Heart right ventricle (tissue), 16 donors: ENCODE results near the gene TNFSF10. TPM values are rescaled to one million over a fixed set of nuclear protein-coding genes. Genes with fewer than 3 reads are reported as not detected.
A peak's percentile ranks its signal among the peaks of the same experiment; 100 is the strongest.
"Not testable (repeated sequence)": the region's sequence is repeated elsewhere in the genome, so short reads cannot be mapped to it uniquely, and the experiment has no call there.

Source experiments
- ATAC-seq, 8 donors: fragments of 200-7000 bp; cut with Tn5 transposase; one replicate each; pipeline ENCODE4 v1.9.1; 2020; ENCODE audit warnings: mild to moderate bottlenecking in 8 of 8, moderate library complexity in 8 of 8, moderate number of reproducible peaks in 1 of 8
- DNase-seq, 2 donors: peaks; one replicate each; pipeline ENCODE4 v3.0.0-alpha.2; 2020
- H3K27ac ChIP-seq, 10 donors: fragments of 200-600 bp; sonication (generic) in 2 of 10; one replicate each; pipeline versions ENCODE4 v1.5.0 to v1.8.0; 2020 to 2022; ENCODE audit warnings: mild to moderate bottlenecking in 3 of 10
- H3K27me3 ChIP-seq, 7 donors: fragments of 200-600 bp; one replicate each; pipeline ENCODE4 v1.8.0; 2021 to 2022; ENCODE audit warnings: mild to moderate bottlenecking in 2 of 7
- H3K36me3 ChIP-seq, 9 donors: fragments of 200-600 bp; sonication (generic) in 1 of 9; one replicate each; pipeline versions ENCODE4 v1.5.0 to v1.8.0; 2020 to 2022; ENCODE audit warnings: mild to moderate bottlenecking in 2 of 9
- H3K4me1 ChIP-seq, 9 donors: fragments of 200-600 bp; sonication (generic) in 1 of 9; one replicate each; pipeline versions ENCODE4 v1.5.0 to v1.8.0; 2020 to 2022; ENCODE audit warnings: mild to moderate bottlenecking in 4 of 9
- H3K4me3 ChIP-seq, 10 donors: fragments of 200-600 bp; sonication (generic) in 2 of 10; one replicate each; pipeline versions ENCODE4 v1.5.0 to v1.8.0; 2020 to 2022; ENCODE audit warnings: mild to moderate bottlenecking in 7 of 10, moderate library complexity in 2 of 10
- H3K9me3 ChIP-seq, 11 donors: fragments of 200-600 bp in 10 of 11; sonication (generic) in 2 of 11; one replicate each; pipeline versions ENCODE4 v1.5.0 to v1.8.0; 2013 to 2022; ENCODE audit warnings: mild to moderate bottlenecking in 2 of 11, control low read depth in 1 of 11, moderate library complexity in 1 of 11
- WGBS, 2 donors: extraction: QIAGEN DNeasy Blood & Tissue Kit; methylation state at CpG; one replicate each; pipeline ENCODE4 v1.1.7; 2013; ENCODE audit warnings: inconsistent platforms in 1 of 2; 5-methylcytosine and 5-hydroxymethylcytosine counted together
- intact Hi-C, 10 donors: fragments of 100-400 bp; cut with DNase I; formaldehyde crosslinking; loops; one replicate each; pipeline versions ENCODE4 v1.11.1 to v1.14.2; 2022
- polyA plus RNA-seq, 2 donors: library from polyadenylated mRNA; stranded (reverse); fragments of 200-250 nt; gene quantifications; one replicate each; pipeline ENCODE4 v1.2.3, GENCODE V29; 2013
- total RNA-seq, 10 donors: library from RNA; stranded (reverse); fragmentation: NEBNext Ultra II Directional in 3 of 10; extraction: Animal tissue kit (Norgen Biotek cat#: 25700) in 3 of 10; gene quantifications; one replicate each; pipeline versions ENCODE4 v1.2.1 to v1.2.4, GENCODE V29; 2021 to 2023
- TF ChIP-seq, protein P1 (sequence below), 9 donors: fragments of 200-600 bp; sonication (generic) in 2 of 9; IDR thresholded peaks; one replicate each; pipeline versions ENCODE4 v1.5.0 to v1.8.0; 2021 to 2022; ENCODE audit warnings: antibody characterized with exemption in 9 of 9, mild to moderate bottlenecking in 5 of 9, moderate library complexity in 1 of 9
- donor health status: Arrhythmogenic right ventricular cardiomyopathy.
- donor health status: ischemic (EF 13 %, LVEDD 7.1; RV severe dilation, severe dysfunction).
- donor health status: healthy with polysubstance abuse.
- donor health status: DM: no; HTN: yes; CAD: no.
- donor health status: DM: no; HTN: no; CAD: no.
- donor health status: ischemic (EF 25% LVEDD 6.9; RV normal size, moderate dysfunction).
- donor health status: ischemic (EF 25% LVEDD 5.7; RV mildly dilated, moderate dysfunction).
- donor health status: healthy.
- donor health status: DM: yes; HTN: yes; CAD: no.
- donor health status: Ischemic cardiomyopathy.
- donor health status: ischemic (EF 35%, LVEDD 5.7; RV mildly dilated, moderate dysfunction).
- donor health status: nonischemic (EF 11% LVEDD 7.7; RV severe dilation, severe dysfunction).
- donor health status: DM: yes; HTN: yes; CAD: no.
- donor health status: PGD.
- donor health status: ischemic (EF 29% LVEDD 5.4; RV normal size, mild dysfunction).
- donor health status: nonischemic (EF 23%, LVEDD 6.1; RV moderate dilation, normal function).

TNFSF10 gene
- total and polyA plus RNA-seq, 12 donors = 4.7 to 51.5 (median 17.5) TPM

DNA sequence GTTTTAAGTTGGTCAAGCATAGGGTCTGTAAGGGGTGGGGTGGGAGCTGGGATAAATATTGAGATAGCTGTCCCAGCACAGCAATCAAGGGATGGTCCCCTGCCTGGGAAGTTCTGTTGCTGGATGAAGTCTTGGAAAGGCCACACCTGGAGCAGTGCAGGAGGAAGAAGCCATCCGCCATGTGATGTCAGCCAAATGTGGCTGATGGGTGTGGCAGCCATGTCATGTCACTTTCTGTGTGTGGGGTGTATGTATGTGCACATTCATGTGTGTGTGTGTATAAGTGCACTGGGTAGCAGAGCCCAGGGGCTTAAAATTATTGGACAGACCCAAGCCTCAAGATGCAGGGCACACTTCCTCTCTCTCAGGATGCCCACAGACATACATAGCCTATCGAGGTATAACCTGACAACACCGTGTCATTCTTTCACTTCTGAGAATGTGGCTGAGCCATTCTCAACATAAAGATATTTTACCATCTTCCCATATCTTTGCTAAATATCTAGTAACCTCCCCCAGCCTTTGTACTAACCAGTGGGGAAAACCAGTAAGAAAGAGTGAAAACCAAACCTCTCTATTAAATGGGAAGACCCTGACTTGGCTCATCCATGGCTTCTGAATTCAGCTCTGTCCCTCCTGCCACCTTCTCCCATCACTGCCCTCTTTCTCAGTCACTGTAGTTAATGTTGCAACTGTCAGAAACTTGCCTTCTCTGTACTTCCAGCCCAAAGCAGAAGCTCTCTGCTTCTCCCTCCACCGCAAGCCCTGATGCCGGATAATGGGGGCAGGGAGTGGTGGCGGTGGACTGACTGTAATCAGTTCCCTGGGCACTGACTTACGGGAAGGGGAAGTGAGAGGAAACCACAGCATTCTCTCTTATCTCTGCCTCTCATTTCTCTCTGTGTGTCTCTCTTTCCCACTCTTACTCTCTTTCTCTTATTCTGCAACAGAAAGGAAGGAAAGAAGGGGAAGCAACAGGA lies 11.2 kb downstream of the TNFSF10 start:
- Histone ChIP-seq H3K9me3 (no peaks in the 10 kb centered on the region), H3K36me3 (peaks cover 0 to 80% (median 17%) of the 10 kb centered on the region in 9 donors), H3K27ac (peak overlapping the region in 8 of 10 donors; percentile 39 to 90 (median 68)), H3K27me3 (no peaks in the 10 kb centered on the region), H3K4me1 (peaks cover 8 to 70% (median 40%) of the 10 kb centered on the region in 9 donors), H3K4me3 (peak overlapping the region in 1 of 10 donors; percentile 6)
- DNase-seq = peak; percentile 56 to 62
- peak in 7 of 8 donors; percentile 52 to 72 (median 62) for ATAC-seq
- intact Hi-C loops = loop anchor here in 2 of 10 donors (10.0 kb wide), 1 partner anchor 73 kb away; no protein-coding TSS in a partner anchor
- WGBS, 2 donors = 58 to 63% methylated on average over 7 of the region's 7 CpGs
- TF ChIP-seq, protein P1, sequence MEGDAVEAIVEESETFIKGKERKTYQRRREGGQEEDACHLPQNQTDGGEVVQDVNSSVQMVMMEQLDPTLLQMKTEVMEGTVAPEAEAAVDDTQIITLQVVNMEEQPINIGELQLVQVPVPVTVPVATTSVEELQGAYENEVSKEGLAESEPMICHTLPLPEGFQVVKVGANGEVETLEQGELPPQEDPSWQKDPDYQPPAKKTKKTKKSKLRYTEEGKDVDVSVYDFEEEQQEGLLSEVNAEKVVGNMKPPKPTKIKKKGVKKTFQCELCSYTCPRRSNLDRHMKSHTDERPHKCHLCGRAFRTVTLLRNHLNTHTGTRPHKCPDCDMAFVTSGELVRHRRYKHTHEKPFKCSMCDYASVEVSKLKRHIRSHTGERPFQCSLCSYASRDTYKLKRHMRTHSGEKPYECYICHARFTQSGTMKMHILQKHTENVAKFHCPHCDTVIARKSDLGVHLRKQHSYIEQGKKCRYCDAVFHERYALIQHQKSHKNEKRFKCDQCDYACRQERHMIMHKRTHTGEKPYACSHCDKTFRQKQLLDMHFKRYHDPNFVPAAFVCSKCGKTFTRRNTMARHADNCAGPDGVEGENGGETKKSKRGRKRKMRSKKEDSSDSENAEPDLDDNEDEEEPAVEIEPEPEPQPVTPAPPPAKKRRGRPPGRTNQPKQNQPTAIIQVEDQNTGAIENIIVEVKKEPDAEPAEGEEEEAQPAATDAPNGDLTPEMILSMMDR (IDR thresholded peaks at IDR 0.05) = no peak

DNA sequence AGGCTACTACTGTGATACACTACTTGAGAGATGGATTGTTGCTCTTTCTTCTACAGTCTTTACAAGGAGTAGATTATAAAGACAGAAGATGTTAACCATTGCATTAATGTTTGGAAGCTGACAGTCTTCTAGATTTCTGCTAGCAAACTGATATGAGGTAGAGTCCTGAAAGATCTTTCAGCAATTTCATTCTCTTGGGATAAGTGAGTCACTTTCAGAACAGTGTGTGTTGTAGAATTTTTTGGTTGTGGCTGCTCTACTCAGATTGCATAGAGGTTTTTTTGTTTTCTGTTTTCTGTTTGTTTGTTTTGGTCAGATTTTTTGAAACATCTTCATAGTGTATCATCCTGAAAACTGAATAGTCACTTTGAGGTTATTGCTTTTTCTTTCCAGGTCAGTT lies 17.1 kb downstream of the TNFSF10 start:
- TF ChIP-seq, protein P1 (IDR thresholded peaks at IDR 0.05) = no peak
- no peak for DNase-seq
- intact Hi-C loops = no loop called here
- Histone ChIP-seq H3K4me3 (no peak overlapping the region), H3K36me3 (peaks cover 0 to 68% (median 25%) of the 10 kb centered on the region in 9 donors), H3K9me3 (peaks cover 0 to 16% (median 8%) of the 10 kb centered on the region in 11 donors), H3K27ac (no peak overlapping the region), H3K27me3 (no peaks in the 10 kb centered on the region), H3K4me1 (peaks cover 0 to 10% (median 0%) of the 10 kb centered on the region in 9 donors)
- no peak for ATAC-seq

DNA sequence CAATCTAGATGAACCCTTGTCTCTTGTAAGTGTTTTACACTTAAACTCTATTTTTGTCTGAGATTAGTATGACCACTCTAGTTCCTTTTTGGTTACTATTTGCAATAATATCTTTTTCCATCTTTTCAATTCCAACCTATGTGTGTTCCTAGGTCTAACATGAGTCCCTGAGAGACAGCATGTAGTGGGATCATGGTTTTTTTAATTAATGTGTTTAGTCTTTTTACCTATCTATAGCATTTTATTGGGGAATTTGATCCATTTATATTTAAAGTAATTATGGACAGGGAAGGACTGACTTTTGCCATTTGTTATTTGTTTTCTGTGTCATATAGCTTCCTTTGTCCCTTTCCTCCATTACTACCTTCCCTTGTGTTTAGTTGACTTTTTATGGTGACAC lies 21.7 kb downstream of the TNFSF10 start:
- Histone ChIP-seq H3K4me1 (no peaks in the 10 kb centered on the region), H3K9me3 (peaks cover 0 to 18% (median 9%) of the 10 kb centered on the region in 11 donors), H3K4me3 (no peak overlapping the region), H3K36me3 (peaks cover 0 to 23% (median 11%) of the 10 kb centered on the region in 9 donors), H3K27ac (no peak overlapping the region), H3K27me3 (no peaks in the 10 kb centered on the region)
- intact Hi-C loops = no loop called here
- ATAC-seq = no peak
- no peak for DNase-seq
- TF ChIP-seq, protein P1 (IDR thresholded peaks at IDR 0.05) = no peak

DNA sequence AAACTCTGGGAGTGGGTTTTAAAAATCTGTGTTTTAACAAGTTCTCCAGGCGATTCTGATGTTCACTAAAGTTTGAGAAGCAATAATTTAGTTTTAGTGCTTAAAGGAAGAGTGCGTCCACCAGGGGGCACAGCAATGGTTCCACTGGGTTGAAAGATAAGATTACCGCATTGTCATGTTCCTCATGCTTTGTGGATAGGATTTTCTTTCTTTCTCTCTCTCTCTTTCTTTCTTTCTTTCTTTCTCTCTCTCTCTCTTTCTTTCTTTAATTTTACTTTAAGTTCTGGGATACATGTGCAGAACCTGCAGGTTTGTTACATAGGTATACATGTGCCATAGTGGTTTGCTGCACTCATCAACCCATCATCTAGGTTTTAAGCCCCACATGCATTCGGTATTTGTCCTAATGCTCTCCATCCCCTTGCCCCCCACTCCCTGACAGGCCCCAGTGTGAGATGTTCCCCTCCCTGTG lies 33.0 kb downstream of the TNFSF10 start:
- not testable (repeated sequence) for H3K4me3 ChIP-seq, H3K4me1 ChIP-seq, H3K27me3 ChIP-seq, H3K36me3 ChIP-seq
- ATAC-seq (peak in 6 of 8 donors; percentile 28 to 82 (median 61)), DNase-seq (peak; percentile 75 to 84)
- intact Hi-C loops = loop anchor here in 4 of 10 donors (1.0 to 2.0 kb wide), 4 partner anchors 106 to 177 kb away; no protein-coding TSS in a partner anchor
- 21 to 24% methylated on average over 4 of the region's 4 CpGs for WGBS, 2 donors
- H3K9me3 ChIP-seq = peaks cover 0 to 22% (median 0%) of the 10 kb centered on the region in 11 donors
- TF ChIP-seq, protein P1 (IDR thresholded peaks at IDR 0.05) = peak; percentile 54 to 90 (median 81)
- peak overlapping the region in 1 of 10 donors; percentile 19 for H3K27ac ChIP-seq
